ENCODE results near the gene KCNAB1.

DNA sequence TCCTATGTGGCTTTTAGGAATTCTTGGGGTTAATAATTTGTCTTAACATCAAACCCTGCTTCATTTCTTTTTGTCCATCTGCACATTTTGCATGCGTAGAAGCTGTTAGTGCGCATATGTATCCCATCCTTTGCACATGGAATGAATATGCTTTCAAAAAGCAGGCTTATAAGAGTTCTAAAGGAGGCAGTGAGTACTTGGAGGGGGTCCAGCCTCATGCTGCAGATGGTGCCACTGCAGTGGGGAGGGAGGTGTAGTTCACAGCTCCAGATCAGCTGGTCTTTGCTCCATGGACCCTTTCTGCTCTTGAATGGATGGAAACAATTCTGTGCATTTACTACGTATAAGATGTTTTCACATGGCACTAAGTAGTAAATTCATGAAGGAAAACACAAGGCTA, 455.3 kb downstream of the KCNAB1 start:
- TF ChIP-seq, protein P1, sequence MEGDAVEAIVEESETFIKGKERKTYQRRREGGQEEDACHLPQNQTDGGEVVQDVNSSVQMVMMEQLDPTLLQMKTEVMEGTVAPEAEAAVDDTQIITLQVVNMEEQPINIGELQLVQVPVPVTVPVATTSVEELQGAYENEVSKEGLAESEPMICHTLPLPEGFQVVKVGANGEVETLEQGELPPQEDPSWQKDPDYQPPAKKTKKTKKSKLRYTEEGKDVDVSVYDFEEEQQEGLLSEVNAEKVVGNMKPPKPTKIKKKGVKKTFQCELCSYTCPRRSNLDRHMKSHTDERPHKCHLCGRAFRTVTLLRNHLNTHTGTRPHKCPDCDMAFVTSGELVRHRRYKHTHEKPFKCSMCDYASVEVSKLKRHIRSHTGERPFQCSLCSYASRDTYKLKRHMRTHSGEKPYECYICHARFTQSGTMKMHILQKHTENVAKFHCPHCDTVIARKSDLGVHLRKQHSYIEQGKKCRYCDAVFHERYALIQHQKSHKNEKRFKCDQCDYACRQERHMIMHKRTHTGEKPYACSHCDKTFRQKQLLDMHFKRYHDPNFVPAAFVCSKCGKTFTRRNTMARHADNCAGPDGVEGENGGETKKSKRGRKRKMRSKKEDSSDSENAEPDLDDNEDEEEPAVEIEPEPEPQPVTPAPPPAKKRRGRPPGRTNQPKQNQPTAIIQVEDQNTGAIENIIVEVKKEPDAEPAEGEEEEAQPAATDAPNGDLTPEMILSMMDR (conservative IDR thresholded peaks at IDR 0.05 in 1 of 2, IDR thresholded peaks at IDR 0.05 in 1 of 2; ENCODE audit: extremely low read depth in 1 of 2, insufficient read depth in 1 of 2, low read depth in 1 of 2, low read length in 2 of 2): no peak
- TF ChIP-seq EZH2 (IDR thresholded peaks at IDR 0.05; ENCODE audit: borderline replicate concordance, low read length): no peak
